HG03095 (cell line): Measurements from ENCODE around the gene PRRG2.

Experiments
- ATAC-seq: cut with Tn5 transposase; IDR thresholded peaks from one replicate; pipeline ENCODE4 v1.9.1; 2021; ENCODE audit warnings: moderate library complexity; ENCODE audit not compliant: unreplicated experiment

PRRG2 gene

DNA sequence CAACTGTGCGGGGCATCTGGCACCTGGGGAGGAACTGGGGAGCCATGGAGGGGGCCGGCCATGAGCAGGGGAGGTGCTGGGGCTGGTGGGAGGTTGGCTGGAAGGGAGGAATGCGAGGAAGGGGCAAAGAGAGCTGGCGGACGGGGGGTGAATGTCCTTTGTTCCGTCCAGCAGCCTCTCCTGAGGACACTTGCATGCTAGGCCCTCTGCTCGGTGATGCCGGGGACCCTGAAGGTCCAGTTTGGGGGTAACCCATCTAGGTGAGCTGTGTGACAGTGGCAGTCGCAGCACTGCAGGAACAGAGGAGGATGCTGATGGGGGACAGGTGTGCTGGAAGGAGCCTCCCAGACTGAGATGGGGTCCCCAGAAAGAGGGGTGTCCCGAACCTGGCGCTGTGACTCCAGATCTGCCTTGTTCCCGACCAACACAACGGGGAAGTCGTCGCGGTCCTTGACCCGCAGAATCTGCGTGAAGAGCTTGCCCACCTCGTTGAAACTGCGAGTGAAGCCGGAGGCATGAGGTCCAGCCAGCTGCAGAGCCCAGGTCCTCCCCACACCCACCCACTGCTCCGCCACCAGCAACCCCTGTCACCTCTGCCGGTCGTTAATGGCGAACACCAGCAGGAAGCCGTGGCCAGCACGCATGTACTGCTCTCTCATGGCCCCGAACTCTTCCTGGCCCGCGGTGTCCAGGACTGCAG is 55.3 kb downstream of the PRRG2 start:
- ATAC-seq: no peak

DNA sequence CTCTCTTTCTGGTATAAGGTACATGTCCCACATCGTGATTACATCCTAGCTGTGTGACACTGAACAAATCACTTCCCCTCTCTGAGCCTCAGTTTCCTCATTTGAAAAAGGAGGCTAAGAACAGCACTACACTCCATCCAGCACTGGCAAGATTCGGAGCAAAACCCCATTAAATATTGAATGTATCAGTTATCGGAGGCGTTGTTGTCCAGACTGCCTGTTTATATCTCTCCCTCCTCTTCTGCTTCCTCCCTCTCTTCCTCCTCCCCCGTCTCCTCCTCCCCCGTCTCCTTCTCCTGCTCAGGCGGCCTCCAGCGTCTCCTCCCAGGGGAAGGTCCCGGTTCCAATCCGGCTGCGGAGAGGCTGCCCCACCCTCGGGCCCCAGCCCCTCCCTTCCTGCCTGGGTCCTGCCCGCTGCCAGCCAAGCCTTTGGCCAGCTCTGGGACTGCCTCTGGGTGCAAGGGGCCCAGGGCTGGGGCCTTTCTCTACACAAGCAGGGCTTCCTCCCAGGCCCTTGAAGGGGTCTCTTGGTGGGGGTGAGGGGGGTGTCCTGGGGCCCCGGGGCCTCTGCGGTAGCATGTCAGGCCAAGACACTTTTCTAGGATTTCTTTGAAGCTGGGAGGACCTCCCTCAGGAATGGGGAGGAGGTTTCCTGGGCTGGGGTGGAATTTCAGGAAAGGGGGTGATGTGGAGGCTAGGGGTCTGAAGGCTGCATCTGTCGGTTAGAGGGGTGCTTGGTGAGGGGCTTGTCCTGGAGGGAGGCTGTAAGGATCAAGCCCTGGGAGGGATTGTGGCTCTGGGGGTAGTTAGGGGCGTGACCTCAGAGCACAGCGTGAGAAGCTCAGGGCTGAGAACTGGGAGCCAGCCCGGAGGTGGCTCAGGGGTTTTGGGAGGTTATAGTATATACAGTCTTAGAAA is 57.0 kb downstream of the PRRG2 start:
- ATAC-seq: no peak

DNA sequence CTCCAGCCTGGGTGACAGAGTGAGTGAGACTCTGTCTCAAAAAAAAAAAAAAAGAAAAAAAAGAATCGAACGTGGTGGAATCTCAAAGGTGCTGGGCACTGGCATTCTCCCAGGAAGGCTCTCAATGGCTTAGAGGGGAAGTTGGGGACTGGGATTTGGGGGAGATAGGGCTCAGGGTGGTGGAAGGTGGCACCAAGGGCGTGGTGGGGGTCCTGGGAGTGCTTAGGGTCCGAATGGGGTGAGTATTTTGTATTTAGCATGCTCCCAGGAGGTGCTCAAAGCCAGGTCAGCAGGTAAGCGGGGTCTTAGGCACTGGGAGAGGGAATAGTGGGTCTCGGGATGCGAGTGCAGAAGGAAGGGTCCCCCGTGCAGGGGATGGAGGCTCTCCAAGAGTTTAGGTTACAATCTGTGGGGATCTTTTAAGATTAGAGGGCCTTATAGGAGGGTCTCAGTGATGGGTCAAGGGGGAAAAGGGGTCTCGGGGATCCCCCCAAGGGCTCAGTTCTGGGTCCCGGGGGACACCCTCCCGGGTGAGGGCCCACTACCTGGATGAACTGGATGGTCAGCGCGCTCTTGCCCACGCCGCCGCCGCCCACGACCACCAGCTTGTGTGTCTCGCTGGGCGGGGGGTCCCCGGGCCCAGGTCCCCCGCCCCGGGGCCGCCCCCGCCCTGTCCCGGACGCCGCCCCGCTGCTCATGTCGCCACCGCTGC is 58.4 kb downstream of the PRRG2 start:
- no peak for ATAC-seq

DNA sequence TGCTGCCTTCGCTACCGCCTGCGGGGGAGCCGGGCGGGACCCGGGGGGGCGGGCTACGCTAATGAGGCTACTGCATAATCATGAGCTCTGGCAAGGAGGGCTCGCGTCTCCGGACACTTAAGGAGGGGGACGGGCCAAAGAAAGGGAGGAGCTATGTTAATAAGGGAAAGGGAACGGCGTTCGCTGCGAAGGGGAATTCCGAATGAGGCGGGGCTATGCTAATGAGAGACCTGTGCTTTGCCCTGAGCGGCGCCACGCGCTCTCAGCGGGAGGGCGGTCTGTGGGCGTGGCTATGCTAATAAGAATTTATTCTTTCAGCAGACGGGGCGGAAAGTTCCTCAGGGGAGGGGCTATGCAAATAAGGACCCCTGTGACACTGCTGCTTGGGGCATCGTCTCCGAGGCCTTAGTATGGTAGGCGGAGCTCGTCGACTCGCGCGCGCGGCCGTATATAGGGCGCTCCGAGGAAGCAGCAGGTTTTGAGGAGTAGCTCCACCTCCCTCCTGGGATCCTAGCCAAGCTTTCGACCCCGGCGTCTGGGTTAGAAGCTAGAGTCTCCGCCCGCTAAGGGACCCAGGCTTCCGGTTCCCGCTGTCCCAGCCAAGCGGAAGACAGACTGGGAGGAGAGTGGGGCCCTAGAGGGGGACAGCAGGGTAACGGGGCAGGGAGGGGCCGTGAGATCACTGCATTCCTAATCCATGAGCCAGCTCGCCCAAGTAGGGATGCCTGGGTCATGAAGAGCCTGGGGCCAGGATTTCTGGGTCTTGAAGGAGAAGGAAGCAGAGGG is 59.2 kb downstream of the PRRG2 start, which contains the start of gene RRAS:
RRAS (minus strand) TSS at position 31 of the 786 bp plus-strand sequence. CDS start 45 bp downstream, outside the sequence.
- peak; percentile 53 for ATAC-seq
